HCT116 (cell line): Measurements from ENCODE around the gene PRKN. TPM values are rescaled to one million over a fixed set of nuclear protein-coding genes. Genes with fewer than 3 reads are reported as not detected.

Source experiments
- ATAC-seq: fragments of 200-7000 bp; cut with Tn5 transposase; 2 replicates; pipeline ENCODE4 v1.9.1; 2020; ENCODE audit warnings: mild to moderate bottlenecking, moderate library complexity
- BruUV-seq: library from RNA; stranded (reverse); fragments of 400-500 nt; replicated peaks from 2 replicates; lab custom pipeline; 2021; lab: Mats Ljungman, UMichigan
- CTCF ChIA-PET: fragments of 300-600 bp; sonication (Branson Sonifier 250); formaldehyde crosslinking; loops from one replicate; lab custom pipeline; 2021; ENCODE audit warnings: antibody characterized with exemption; lab: Charles Lee
- POLR2A ChIA-PET: fragments of 300-600, 350-600 bp; sonication (Branson Sonifier 250); formaldehyde crosslinking; loops from one replicate; lab custom pipeline; 2021; ENCODE audit warnings: antibody characterized with exemption; lab: Charles Lee
- RAD21 ChIA-PET, 2 experiments: fragments of 300-600 bp; sonication (Branson Sonifier 250); formaldehyde crosslinking; loops; one replicate each; lab custom pipeline; 2023; ENCODE audit warnings: low total read pairs in 2 of 2; ENCODE audit not compliant: uncharacterized antibody in 2 of 2, unreplicated experiment in 2 of 2, low non-redundant PET in 1 of 2; lab: Charles Lee
- DNase-seq: peaks from one replicate; pipeline ENCODE4 v3.0.0-alpha.2; 2010; ENCODE audit warnings: low read depth, low spot score
- H2AFZ ChIP-seq: fragments of 200-600 bp; shearing (Covaris generic), sonication (generic); 2 replicates; pipeline ENCODE4 v1.6.1; 2017; ENCODE audit warnings: low read depth, mixed run types, mixed read lengths, antibody characterized with exemption, low read length; ENCODE audit not compliant: poor library complexity, severe bottlenecking
- H3K27ac ChIP-seq: 2 replicates; pipeline ENCODE4 v1.5.1; 2012; ENCODE audit warnings: low read depth, low read length
- H3K27me3 ChIP-seq: fragments of 200-600 bp; sonication (generic); 2 replicates; pipeline ENCODE4 v1.6.1; 2016; ENCODE audit warnings: mixed run types, low read length, mixed read lengths; ENCODE audit not compliant: insufficient read depth
- H3K36me3 ChIP-seq, 2 experiments: fragments of 200-500 bp in 1 of 2; fragments of 200-600 bp in 1 of 2; sonication (Bioruptor generic) in 1 of 2; sonication (generic) in 1 of 2; 2 replicates each; pipeline versions ENCODE4 v1.5.1 to v1.6.1; 2014 to 2016; ENCODE audit warnings: low read length in 2 of 2, inconsistent platforms in 1 of 2, mixed read lengths in 1 of 2, mixed run types in 1 of 2; ENCODE audit not compliant: insufficient read depth in 2 of 2, control insufficient read depth in 1 of 2
- H3K4me1 ChIP-seq, 2 experiments: fragments of 200-600 bp in 1 of 2; sonication (generic) in 1 of 2; 2 replicates each; pipeline versions ENCODE4 v1.5.1 to v1.6.1; 2012 to 2017; ENCODE audit warnings: low read length in 2 of 2, inconsistent platforms in 1 of 2, mild to moderate bottlenecking in 1 of 2, mixed read lengths in 1 of 2, mixed run types in 1 of 2, moderate library complexity in 1 of 2; ENCODE audit not compliant: insufficient read depth in 2 of 2, control insufficient read depth in 1 of 2
- H3K4me2 ChIP-seq: fragments of 200-600 bp; sonication (generic); 2 replicates; pipeline ENCODE4 v1.6.1; 2017; ENCODE audit warnings: mixed run types, low read length, mixed read lengths
- H3K4me3 ChIP-seq, 2 experiments: fragments of 200-600 bp in 1 of 2; sonication (generic) in 1 of 2; replicated peaks in 1 of 2; 2 replicates each; pipeline ENCODE4 v1.5.1; 2011 to 2016; ENCODE audit warnings: low read length in 2 of 2, control low read depth in 1 of 2, low read depth in 1 of 2, mild to moderate bottlenecking in 1 of 2, mixed read lengths in 1 of 2, mixed run types in 1 of 2
- H3K79me2 ChIP-seq: fragments of 200-600 bp; sonication (generic); 2 replicates; pipeline ENCODE4 v1.6.1; 2017; ENCODE audit warnings: mild to moderate bottlenecking, mixed run types, low read length, moderate library complexity, mixed read lengths; ENCODE audit not compliant: insufficient read depth
- H3K9ac ChIP-seq: fragments of 200-600 bp; sonication (generic); 2 replicates; pipeline ENCODE4 v1.6.1; 2016; ENCODE audit warnings: low read length, mixed read lengths
- H3K9me2 ChIP-seq: fragments of 200-600 bp; sonication (generic), shearing (Covaris generic); 2 replicates; pipeline ENCODE4 v1.6.1; 2017; ENCODE audit warnings: mixed run types, mild to moderate bottlenecking, moderate library complexity; ENCODE audit not compliant: insufficient read depth
- H3K9me3 ChIP-seq, 2 experiments: fragments of 200-500 bp in 1 of 2; fragments of 200-600 bp in 1 of 2; sonication (Bioruptor generic) in 1 of 2; sonication (generic) in 1 of 2; 2 replicates each; pipeline ENCODE4 v1.6.1; 2014 to 2017; ENCODE audit warnings: low read length in 2 of 2, mixed read lengths in 2 of 2, inconsistent platforms in 1 of 2, low read depth in 1 of 2, mild to moderate bottlenecking in 1 of 2, mixed run types in 1 of 2, moderate library complexity in 1 of 2; ENCODE audit not compliant: control insufficient read depth in 1 of 2, insufficient read depth in 1 of 2
- H4K20me1 ChIP-seq: fragments of 200-600 bp; sonication (generic), shearing (Covaris generic); 2 replicates; pipeline ENCODE4 v1.6.1; 2017; ENCODE audit warnings: mixed run types, mild to moderate bottlenecking, moderate library complexity; ENCODE audit not compliant: insufficient read depth
- CBX3 ChIP-seq: IDR thresholded peaks from 2 replicates; pipeline ENCODE4 v1.6.1; 2012; ENCODE audit warnings: low read depth
- EZH2phosphoT487 ChIP-seq: fragments of 200-600 bp; IDR thresholded peaks from 2 replicates; pipeline ENCODE4 v1.6.1; 2018; ENCODE audit warnings: antibody characterized with exemption, borderline replicate concordance
- SIN3A ChIP-seq: IDR thresholded peaks from 2 replicates; pipeline ENCODE4 v1.6.1; 2012; ENCODE audit warnings: low read depth
- SP1 ChIP-seq: IDR thresholded peaks from 2 replicates; pipeline ENCODE4 v1.6.1; 2012; ENCODE audit warnings: low read depth
- intact Hi-C: fragments of 100-400 bp; cut with micrococcal nuclease; formaldehyde crosslinking; loops from 2 replicates; pipeline ENCODE4 v1.10.0; 2022
- total RNA-seq: library from RNA; stranded (reverse); gene quantifications from one replicate; pipeline ENCODE4 v1.2.1, GENCODE V29; 2021; ENCODE audit not compliant: unreplicated experiment
- TF ChIP-seq, protein P1 (sequence below): IDR thresholded peaks from 2 replicates; pipeline ENCODE4 v1.6.1; 2012
- TF ChIP-seq, protein P2 (sequence below): IDR thresholded peaks from 2 replicates; pipeline ENCODE4 v1.6.1; 2011; ENCODE audit warnings: mild to moderate bottlenecking, low read length, moderate library complexity; ENCODE audit not compliant: insufficient replicate concordance; ENCODE audit errors: extremely low read depth
- TF ChIP-seq, protein P3 (sequence below): IDR thresholded peaks from 2 replicates; pipeline ENCODE4 v1.6.1; 2012; ENCODE audit warnings: low read depth
- TF ChIP-seq, protein P4 (sequence below): IDR thresholded peaks from 2 replicates; pipeline ENCODE4 v1.6.1; 2012

PRKN gene
- total RNA-seq, 1 experiment from 2014 or later: 2.6 TPM

DNA sequence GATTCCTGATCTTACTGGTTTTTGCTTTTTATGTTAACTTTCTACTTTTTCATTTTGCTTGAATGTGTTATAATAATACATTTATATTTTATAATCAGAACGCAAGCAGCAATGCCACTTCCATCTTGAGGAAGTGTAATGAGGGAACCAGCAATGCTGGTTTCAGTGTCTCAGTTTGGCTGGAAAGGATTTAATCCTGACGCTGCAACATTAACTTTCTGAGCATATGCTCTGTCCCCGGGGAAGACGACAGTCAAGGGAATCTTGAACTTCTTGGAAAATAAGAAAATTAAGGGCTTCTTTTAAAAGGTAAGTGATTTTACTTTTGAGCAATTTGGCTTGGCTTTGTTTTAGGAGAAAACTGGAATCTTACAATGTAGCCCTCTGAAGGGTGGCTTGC, 1248.2 kb downstream of the PRKN start:
- no peak overlapping the region for H3K27ac ChIP-seq
- intact Hi-C loops: no loop called here
- no peaks in the 10 kb centered on the region for H4K20me1 ChIP-seq
- H3K9ac ChIP-seq: no peak overlapping the region
- no peaks in the 10 kb centered on the region for H3K4me1 ChIP-seq
- TF ChIP-seq, protein P1, sequence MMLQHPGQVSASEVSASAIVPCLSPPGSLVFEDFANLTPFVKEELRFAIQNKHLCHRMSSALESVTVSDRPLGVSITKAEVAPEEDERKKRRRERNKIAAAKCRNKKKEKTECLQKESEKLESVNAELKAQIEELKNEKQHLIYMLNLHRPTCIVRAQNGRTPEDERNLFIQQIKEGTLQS: no peak
- TF ChIP-seq, protein P2, sequence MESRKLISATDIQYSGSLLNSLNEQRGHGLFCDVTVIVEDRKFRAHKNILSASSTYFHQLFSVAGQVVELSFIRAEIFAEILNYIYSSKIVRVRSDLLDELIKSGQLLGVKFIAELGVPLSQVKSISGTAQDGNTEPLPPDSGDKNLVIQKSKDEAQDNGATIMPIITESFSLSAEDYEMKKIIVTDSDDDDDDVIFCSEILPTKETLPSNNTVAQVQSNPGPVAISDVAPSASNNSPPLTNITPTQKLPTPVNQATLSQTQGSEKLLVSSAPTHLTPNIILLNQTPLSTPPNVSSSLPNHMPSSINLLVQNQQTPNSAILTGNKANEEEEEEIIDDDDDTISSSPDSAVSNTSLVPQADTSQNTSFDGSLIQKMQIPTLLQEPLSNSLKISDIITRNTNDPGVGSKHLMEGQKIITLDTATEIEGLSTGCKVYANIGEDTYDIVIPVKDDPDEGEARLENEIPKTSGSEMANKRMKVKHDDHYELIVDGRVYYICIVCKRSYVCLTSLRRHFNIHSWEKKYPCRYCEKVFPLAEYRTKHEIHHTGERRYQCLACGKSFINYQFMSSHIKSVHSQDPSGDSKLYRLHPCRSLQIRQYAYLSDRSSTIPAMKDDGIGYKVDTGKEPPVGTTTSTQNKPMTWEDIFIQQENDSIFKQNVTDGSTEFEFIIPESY: no peak
- TF ChIP-seq, protein P3, sequence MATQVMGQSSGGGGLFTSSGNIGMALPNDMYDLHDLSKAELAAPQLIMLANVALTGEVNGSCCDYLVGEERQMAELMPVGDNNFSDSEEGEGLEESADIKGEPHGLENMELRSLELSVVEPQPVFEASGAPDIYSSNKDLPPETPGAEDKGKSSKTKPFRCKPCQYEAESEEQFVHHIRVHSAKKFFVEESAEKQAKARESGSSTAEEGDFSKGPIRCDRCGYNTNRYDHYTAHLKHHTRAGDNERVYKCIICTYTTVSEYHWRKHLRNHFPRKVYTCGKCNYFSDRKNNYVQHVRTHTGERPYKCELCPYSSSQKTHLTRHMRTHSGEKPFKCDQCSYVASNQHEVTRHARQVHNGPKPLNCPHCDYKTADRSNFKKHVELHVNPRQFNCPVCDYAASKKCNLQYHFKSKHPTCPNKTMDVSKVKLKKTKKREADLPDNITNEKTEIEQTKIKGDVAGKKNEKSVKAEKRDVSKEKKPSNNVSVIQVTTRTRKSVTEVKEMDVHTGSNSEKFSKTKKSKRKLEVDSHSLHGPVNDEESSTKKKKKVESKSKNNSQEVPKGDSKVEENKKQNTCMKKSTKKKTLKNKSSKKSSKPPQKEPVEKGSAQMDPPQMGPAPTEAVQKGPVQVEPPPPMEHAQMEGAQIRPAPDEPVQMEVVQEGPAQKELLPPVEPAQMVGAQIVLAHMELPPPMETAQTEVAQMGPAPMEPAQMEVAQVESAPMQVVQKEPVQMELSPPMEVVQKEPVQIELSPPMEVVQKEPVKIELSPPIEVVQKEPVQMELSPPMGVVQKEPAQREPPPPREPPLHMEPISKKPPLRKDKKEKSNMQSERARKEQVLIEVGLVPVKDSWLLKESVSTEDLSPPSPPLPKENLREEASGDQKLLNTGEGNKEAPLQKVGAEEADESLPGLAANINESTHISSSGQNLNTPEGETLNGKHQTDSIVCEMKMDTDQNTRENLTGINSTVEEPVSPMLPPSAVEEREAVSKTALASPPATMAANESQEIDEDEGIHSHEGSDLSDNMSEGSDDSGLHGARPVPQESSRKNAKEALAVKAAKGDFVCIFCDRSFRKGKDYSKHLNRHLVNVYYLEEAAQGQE: no peak
- TF ChIP-seq, protein P4, sequence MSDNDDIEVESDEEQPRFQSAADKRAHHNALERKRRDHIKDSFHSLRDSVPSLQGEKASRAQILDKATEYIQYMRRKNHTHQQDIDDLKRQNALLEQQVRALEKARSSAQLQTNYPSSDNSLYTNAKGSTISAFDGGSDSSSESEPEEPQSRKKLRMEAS: no peak
- TF ChIP-seq EZH2phosphoT487: no peak
- TF ChIP-seq SIN3A: no peak
- TF ChIP-seq SP1: no peak
- TF ChIP-seq CBX3: no peak
- BruUV-seq: no TSS peak
- ATAC-seq (no peak), DNase-seq (no peak)
- H3K9me3 ChIP-seq: no peaks in the 10 kb centered on the region
- no peaks in the 10 kb centered on the region for H3K79me2 ChIP-seq
- CTCF ChIA-PET: no interaction called here
- no peak overlapping the region for H2AFZ ChIP-seq
- H3K4me2 ChIP-seq: no peak overlapping the region
- H3K4me3 ChIP-seq: no peak overlapping the region
- no peaks in the 10 kb centered on the region for H3K27me3 ChIP-seq
- H3K36me3 ChIP-seq: no peaks in the 10 kb centered on the region
- RAD21 ChIA-PET: no interaction called here
- POLR2A ChIA-PET: no interaction called here
- H3K9me2 ChIP-seq: no peaks in the 10 kb centered on the region
